HG03521 (cell line): ENCODE results near the gene CLCN6.
A peak's percentile ranks its signal among the peaks of the same experiment; 100 is the strongest.
"Not testable (repeated sequence)": the region's sequence is repeated elsewhere in the genome, so short reads cannot be mapped to it uniquely, and the experiment has no call there.

Source experiments
- ATAC-seq: cut with Tn5 transposase; IDR thresholded peaks from one replicate; pipeline ENCODE4 v1.9.1; 2021; ENCODE audit warnings: mild to moderate bottlenecking, moderate library complexity; ENCODE audit not compliant: unreplicated experiment

Gene CLCN6

GRCh38 chr1:11793819-11794218, 12.2 kb upstream of the CLCN6 start:
- ATAC-seq: no peak

DNA sequence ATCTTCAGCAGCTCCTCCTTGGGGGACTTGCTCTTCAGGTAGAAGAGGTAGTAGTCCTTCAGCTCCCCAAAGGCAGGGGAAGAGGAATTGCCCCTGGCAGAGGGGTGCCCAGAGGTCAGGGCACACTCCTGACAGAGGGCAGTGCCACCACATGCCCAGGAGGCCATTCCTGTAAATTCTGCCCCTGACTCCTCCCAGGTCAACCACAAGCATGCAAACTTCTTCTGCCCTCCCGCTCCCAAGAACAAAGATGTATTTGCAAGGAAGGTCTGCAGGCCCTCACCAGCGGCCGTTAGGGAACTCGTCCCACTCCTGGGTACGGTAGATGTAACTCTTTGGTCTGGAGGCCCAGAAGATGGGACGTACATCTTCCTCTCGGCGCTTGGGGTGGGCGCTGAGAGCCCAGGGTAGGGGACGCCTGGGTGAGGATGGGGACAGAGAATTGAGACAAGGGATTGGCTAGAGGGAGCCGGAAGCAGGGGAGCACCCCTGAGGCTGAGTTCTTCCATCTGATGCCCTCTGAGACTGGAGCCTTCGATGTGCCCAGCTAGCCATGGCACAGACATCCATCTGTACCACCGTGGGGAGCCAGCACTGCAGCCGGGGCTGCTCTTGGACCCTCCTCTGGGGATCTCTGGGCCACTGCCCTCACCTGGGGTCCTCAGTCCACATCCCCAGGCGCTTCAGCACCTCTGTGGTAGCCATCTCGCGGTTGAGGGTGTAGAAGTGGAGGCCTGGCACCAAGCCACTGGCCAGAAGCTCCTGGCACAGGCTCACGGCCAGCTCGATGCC, 11.3 kb upstream of the CLCN6 start:
- ATAC-seq: no peak

DNA sequence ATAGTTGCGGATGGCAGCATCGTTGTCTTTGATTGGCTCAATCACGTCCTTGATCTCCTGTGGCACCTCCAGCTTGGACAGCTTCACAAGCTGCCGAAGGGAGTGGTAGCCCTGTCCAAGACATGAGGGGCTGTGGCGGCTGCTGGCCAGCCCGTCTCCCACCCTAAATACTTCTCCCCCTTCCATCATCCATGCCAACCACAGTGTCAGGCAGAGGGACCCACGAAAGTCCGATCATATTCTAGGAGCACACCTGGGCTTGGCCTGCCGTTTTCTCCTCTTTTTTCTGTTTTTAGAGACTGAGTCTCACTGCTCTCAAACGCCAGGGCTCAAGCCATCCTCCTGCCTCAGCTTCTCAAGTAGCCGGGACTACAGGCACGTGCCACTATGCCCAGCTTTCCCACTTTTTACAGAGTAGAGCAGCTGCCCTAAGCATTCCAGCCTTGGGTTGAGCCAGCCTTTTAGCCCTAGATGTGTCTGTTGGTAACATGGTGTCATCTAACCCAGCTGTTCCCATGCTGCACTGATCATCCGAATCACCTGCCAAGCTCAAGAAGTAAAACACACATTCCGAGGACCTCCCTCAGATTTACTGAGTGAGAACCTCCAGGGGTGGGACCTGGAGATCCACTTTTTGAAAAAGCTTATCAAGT, 10.6 kb upstream of the CLCN6 start:
- ATAC-seq: no peak

DNA sequence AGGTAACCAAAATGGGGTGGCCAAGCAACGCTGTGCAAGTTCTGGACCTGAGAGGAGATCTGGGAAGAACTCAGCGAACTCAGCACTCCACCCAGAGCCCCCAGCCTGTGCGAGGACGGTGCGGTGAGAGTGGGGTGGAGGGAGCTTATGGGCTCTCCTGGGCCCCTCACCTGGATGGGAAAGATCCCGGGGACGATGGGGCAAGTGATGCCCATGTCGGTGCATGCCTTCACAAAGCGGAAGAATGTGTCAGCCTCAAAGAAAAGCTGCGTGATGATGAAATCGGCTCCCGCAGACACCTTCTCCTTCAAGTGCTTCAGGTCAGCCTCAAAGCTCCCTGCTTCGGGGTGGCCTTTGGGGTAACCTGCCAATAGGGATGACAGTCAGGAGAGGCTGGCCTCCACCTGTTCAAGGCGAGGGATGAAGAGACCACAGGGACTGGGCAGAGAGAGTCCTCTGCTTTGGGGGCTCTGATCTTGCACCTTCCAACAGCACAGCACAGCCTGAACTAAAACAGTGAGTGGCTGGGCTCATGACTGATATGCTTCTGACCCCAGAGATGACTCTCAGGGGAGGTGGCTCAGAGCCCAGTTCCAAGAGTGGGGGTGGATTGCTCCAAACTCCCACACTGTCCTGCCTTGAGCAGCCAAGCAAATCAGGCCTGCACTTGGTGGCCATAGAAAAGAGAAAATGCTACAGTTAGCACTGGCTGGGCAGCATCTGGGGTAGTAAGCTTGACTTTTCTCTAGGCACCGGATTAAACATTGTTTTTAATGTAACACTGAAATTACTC, 9.8 kb upstream of the CLCN6 start:
- no peak for ATAC-seq

DNA sequence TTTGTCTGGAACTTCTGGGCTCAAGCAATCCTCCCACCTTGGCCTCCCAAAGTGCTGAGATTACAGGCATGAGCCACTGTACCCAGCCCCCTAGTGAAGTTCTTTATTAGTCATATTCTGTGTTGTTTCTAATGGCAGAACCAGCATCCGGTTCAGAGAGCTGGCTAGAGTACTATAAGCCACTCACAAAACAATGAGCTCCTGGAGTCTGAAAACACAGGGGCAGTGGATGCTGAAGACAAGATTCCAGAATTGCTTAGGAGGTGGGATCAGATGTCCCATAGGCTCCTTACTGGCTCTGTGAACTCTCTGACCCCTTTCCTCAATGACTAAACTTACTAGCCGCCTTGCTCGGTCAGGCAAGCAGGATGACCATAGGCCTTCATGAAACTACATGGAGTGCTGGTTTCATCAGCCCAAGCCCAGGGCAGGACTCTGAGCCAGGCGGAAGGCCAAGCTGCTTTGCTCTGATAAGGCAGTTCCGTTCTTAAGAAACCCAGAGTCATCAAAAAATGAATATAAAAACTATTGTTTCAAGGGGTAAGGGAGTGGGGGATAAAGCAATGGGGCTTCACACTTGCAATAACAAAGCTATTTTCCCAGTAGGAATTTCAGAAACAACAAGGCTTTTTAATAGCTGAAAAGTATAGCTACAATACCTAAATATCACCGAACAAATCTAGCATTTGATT, 8.3 kb upstream of the CLCN6 start:
- ATAC-seq: no peak

- no peak for ATAC-seq
Measured at GRCh38 chr1:11799099-11799498, 6.9 kb upstream of the CLCN6 start.

DNA sequence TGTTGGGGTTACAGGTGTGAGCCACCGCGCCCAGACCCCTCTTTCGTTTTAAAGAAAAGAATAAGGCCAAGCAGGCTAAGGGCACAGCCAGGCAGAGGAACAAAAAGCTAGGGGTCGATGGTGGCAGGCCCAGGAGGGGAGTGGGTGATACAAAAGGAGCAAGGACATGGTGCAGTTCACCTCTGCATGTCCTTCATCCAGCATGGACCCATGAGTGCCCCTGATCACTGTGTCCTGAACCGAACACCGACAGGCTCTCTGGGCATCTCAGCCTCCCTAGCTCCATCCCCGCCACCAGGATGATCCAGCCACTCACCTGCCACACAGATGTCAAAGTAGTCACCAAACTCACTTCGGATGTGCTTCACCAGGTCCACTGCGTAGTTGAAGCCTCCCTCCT, 6.1 kb upstream of the CLCN6 start:
- ATAC-seq: no peak

DNA sequence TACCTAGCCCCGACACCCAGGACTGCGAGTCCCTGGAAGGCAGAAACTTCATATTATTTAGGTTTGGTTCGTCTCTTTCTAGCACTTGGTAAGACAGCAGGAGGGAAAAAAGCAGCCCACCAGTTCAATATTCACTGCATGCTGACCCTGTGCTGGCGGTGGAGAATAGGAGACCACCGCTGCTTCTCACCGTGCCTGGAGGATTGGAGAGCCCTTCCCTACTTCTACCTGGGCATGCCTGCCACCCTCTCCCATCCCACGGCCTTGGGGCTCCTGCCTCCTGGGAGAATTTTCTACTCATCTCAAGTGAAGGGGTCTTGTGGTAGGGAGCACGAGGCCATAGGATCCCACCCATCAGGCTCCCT, 5.6 kb upstream of the CLCN6 start:
- ATAC-seq: no peak

- ATAC-seq: no peak
Measured at GRCh38 chr1:11800756-11801433, 5.1 kb upstream of the CLCN6 start.

- no peak for ATAC-seq
Measured at GRCh38 chr1:11802616-11802972, 3.4 kb upstream of the CLCN6 start.

DNA sequence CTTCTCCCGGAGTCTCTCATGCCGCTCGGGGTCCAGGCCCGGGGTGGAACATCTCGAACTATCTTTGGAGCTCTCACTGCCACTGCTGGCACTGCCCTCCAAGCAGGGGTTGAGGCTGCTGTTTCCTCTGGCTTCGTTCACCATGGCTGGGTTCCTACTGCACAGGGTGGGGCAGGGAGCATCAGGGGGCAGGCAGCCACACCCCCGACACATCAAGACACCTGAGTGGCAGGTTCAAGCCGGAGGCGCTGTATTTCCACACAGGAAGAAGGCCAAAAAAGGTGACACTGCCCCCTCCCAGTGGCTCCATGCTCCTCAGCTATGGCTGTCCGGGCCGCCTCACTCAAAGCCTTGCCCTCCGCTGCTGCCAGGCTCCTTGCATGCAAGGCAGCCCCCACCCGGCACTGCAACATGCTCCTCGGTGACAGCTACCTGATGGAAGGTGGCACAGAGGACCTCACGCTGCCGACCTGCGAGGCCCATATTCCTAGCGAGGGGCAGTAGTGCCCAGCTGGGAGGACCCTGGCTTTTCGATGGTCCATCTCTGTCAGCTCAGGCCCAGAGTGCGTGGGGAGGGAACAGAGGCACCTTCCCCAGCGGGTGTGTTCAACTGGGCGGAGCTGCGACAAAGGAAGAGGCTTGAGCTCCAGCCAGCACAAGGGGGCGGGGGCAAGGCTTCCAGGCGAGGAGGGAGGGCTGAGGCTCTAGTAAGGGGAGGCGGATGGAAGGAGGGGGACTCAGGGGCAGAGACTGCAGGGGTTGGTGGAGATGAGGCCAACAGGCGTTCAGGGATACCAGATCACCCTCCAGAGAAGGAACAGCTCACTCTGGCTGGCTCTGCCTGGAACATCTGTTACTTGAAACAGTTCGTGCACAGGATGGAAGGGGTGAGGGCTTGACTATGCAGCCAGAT, 2.8 kb upstream of the CLCN6 start:
- ATAC-seq: no peak

DNA sequence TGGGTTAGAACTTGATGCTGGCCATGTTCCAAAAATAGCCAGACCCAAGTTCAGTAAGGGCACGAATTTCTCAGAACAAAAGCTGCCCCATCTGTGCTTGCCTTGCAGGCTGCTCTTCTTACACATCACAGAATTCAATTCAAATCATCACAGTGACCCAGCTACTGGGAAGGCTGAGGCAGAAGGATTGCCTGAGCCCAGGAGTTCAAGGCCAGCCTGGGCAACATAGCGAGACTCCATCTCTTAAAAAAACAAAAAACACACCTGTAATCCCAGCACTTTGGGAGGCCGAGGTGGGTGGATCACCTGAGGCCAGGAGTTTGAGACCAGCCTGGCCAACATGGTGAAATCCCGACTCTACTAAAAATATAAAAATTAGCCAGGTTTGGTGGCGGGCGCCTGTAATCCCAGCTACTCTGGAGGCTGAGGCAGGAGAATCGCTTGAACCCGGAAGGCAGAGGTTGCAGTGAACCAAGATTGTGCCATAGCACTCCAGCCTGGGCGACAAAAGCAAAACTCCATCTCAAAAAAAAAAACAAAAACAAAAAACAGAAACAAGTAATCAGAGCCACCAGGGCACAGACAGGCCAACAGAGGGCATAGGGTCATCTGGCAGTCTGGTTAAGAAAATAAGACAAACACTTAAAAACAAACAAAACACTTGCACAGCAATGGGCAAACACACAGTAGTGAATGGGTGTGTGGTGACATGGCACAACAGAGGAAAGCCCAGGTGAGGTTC, 1.9 kb upstream of the CLCN6 start:
- not testable (repeated sequence) for ATAC-seq

DNA sequence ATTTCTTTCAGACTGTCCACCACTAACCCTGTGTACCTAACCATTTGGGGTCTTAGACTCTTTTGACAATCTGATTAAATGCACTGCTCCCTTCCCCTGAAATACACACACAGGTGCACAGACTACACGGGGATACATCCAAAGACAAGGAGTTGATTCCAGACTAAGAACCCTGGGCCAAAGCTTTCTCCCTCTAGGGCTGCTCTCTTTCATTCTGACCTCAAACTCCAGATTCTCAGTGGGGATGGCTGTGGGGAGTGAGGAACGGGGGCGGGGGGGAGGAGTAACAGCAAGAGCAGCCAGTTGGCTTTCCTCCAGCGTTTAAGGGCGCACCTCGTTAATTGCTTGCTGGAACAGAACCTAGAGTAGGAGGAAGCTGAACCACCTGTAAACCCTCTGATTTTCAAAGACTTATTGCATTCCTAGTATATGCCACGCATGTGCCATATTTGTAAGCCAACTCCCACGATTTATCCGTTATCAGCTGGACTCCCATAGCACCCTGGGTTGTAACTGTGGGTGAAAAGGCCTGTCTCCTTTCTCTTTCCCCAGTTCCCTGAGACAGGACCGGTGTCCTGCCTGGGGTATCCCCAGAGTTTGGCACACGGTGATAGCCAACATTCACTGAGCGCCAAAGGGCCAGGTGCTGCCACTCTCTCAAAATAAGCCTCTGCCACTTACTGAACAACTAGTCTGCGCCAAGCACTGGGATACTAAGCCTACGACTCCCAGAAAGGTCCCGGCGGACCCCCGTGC, 1.1 kb upstream of the CLCN6 start:
- ATAC-seq: no peak

- peak; percentile 38 for ATAC-seq
Measured at GRCh38 chr1:11806307-11806936, 431 bp downstream of the CLCN6 start.

DNA sequence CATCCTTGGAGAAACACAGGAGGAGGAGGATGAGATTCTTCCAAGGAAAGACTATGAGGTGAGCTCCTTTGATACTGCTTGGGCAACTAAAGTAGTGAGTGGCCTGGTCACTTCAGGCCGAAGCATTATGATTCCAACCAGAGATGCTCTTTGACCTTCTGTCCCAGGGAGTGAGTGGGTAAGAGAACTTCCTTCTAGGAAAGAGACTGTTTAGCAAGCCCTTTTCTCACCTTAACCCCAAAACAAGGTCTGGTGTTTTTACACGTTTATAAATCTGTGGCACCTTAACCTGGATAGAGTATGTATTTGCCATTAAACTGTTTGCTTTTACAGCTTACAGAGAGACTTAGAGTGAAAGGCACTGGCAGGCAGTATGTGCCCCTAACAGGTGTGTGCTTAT, 1.1 kb downstream of the CLCN6 start:
- ATAC-seq: no peak

GRCh38 chr1:11813021-11813420, 7.0 kb downstream of the CLCN6 start:
- ATAC-seq: no peak

DNA sequence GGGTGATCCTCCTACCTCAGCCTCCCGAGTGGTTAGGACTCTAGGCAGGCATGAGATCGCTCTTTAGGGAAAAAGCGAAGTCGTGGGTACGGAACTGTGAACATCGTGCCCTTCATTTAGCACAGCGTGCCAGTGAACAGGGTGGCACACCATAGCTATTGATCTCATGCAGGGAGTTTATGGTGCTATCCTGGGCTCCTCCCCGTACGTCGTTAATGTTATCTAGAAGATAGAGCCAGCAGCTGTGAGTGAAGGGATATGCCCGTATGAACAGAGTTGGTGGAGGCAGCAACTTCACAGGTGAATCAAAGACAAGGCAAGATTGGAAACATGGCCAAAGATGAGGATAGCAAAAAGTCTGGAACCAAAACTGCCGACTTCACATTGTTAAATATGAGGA, 11.2 kb downstream of the CLCN6 start:
- ATAC-seq: no peak

DNA sequence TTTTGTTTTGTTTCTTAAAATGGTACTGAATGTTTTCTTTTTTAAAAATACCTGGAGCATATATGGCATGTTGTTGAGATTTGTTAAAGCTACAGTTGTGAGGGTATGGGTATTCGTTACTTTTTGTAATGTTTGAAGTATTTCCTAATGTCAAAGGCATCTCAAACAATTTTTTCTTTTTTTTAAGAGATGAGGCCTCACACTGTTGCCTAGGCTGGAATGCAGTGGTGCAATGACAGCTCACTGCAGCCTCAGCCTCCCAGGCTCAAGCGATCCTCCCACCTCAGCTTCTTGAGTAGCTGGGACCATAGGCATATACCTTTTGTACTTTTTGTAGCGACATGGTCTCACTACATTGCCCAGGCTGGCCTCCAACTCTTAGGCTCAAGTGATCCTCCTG, 16.1 kb downstream of the CLCN6 start:
- ATAC-seq: no peak
